Measurements from ENCODE around the gene GP1BA. TPM values are rescaled to one million over a fixed set of nuclear protein-coding genes. Genes with fewer than 3 reads are reported as not detected.
A peak's percentile ranks its signal among the peaks of the same experiment; 100 is the strongest.

The GP1BA gene
- total and polyA plus RNA-seq, 8 donors, result 0.05 TPM; not detected in 7

GRCh38 chr17:4972322-4972721, 40.2 kb downstream of the GP1BA start:
- Histone ChIP-seq H3K4me1 (peaks cover 20 to 48% (median 22%) of the 10 kb centered on the region in 4 donors), H3K36me3 (peaks cover 41 to 85% (median 81%) of the 10 kb centered on the region in 4 donors), H3K27ac (peak overlapping the region in 4 of 5 donors; percentile 8 to 54 (median 22)), H3K9me3 (no peaks in the 10 kb centered on the region), H3K4me3 (no peak overlapping the region), H3K27me3 (no peaks in the 10 kb centered on the region)
- TF ChIP-seq CTCF (IDR thresholded peaks at IDR 0.05), result no peak
- no peak for TF ChIP-seq POLR2AphosphoS5 (IDR thresholded peaks at IDR 0.05)
- TF ChIP-seq EP300 (IDR thresholded peaks at IDR 0.05), result no peak
- no peak for TF ChIP-seq POLR2A (IDR thresholded peaks at IDR 0.05)
- intact Hi-C loops (cut with DNase I; ENCODE audit: low total_unique reads), result loop anchor here (10.0 kb wide), 2 partner anchors 68 to 92 kb away; partner anchors contain the start of gene CHRNE
- 82 to 93% (median 91%) methylated on average over 11 to 12 of the region's 12 CpGs for WGBS, 5 donors
- no peak for DNase-seq

DNA sequence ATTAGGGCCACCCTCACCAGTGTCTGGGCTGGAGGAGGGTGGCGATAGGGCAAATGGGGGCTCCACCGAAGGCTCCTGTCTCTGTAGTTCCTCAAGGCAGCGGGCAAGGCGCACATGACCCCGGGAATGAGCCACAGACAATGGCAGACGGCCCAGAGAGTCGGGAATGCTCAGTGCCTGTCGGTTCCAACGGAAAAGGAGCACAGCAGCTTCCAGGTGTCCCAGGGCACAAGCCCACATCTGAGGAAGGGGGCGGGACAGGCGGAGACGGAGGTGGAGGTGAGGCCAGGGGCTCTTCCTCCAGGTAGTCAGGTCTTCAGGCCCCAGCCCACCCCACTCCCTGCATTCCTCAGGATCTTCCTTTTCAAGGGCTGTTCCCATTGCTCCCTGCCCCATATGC, 40.7 kb downstream of the GP1BA start:
- intact Hi-C loops (cut with DNase I; ENCODE audit: low total_unique reads), result loop anchor here (10.0 kb wide), 2 partner anchors 68 to 92 kb away; partner anchors contain the start of gene CHRNE
- H3K36me3 ChIP-seq, result peaks cover 45 to 89% (median 85%) of the 10 kb centered on the region in 4 donors
- no peaks in the 10 kb centered on the region for H3K9me3 ChIP-seq

DNA sequence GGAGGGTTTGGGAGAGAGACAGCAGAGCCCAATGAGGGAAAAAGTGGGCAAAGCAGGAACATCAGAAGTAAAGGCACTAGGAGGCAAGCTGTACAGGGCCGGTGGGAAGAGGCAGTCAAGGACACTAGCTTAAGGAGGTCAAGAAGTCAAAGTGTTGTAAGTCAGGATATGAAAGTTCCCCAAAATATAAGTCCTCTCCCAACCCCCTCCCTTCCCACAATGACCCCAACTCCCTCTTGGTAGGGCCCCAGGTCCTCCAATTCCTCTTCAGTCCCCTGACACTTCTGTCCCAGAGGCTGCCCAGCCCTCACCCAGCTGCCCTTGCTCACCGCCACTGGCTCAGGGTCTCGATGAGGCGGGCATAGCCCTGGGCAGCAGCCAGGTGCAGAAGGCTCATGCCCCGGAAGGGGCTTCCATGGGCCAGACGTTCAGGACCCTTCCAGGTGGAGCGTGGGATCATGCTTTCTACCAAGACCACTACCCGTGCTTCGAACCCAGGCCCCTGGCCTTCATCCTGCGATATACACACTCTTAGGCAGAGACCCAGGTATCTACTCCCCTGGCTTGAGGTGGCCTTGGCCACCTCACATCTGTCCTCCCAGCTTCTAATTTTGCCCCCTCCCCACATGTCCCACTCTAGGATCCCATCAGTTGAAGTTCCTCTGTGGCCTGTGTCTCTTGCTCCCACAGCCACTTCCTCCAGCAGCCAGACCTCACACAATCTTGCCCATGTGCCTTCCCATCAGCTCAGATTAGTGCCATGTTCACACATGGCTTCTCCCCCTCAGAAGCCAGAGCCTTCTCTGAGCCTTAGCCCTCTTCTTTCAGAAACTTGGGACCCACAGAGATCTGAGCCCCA, 41.4 kb downstream of the GP1BA start:
- intact Hi-C loops (cut with DNase I; ENCODE audit: low total_unique reads), result loop anchor here (10.0 kb wide), 2 partner anchors 69 to 91 kb away; partner anchors contain the start of gene CHRNE
- WGBS, 5 donors, result 87 to 96% (median 93%) methylated on average over 4 to 10 of the region's 10 CpGs
- Histone ChIP-seq H3K27me3 (no peaks in the 10 kb centered on the region), H3K36me3 (peaks cover 53 to 96% (median 93%) of the 10 kb centered on the region in 4 donors), H3K4me1 (peaks cover 13 to 49% (median 16%) of the 10 kb centered on the region in 4 donors), H3K9me3 (no peaks in the 10 kb centered on the region), H3K27ac (peak overlapping the region in 2 of 5 donors; percentile 29 to 54), H3K4me3 (no peak overlapping the region)
- no peak for DNase-seq
- TF ChIP-seq POLR2AphosphoS5 (IDR thresholded peaks at IDR 0.05), result no peak
- no peak for TF ChIP-seq POLR2A (IDR thresholded peaks at IDR 0.05)
- TF ChIP-seq CTCF (IDR thresholded peaks at IDR 0.05), result no peak
- no peak for TF ChIP-seq EP300 (IDR thresholded peaks at IDR 0.05)

More for the DNA sequence above, 40.7 kb downstream of the GP1BA start:
- 81 to 87% (median 82%) methylated on average over 12 of the region's 12 CpGs for WGBS, 5 donors
- no peak for DNase-seq
- Histone ChIP-seq H3K27me3 (no peaks in the 10 kb centered on the region), H3K27ac (peak overlapping the region in 2 of 5 donors; percentile 29 to 54), H3K4me1 (peaks cover 20 to 48% (median 22%) of the 10 kb centered on the region in 4 donors), H3K4me3 (no peak overlapping the region)
- no peak for TF ChIP-seq POLR2A (IDR thresholded peaks at IDR 0.05)
- no peak for TF ChIP-seq EP300 (IDR thresholded peaks at IDR 0.05)
- no peak for TF ChIP-seq CTCF (IDR thresholded peaks at IDR 0.05)
- no peak for TF ChIP-seq POLR2AphosphoS5 (IDR thresholded peaks at IDR 0.05)

GRCh38 chr17:4974115-4974670, 42.1 kb downstream of the GP1BA start:
- intact Hi-C loops (cut with DNase I; ENCODE audit: low total_unique reads), result loop anchor here (10.0 kb wide), 2 partner anchors 69 to 91 kb away; partner anchors contain the start of gene CHRNE

More at GRCh38 chr17:4974115-4974670, 42.1 kb downstream of the GP1BA start:
- Histone ChIP-seq H3K27me3 (no peaks in the 10 kb centered on the region), H3K27ac (peak overlapping the region in 1 of 5 donors; percentile 54), H3K4me1 (peaks cover 5 to 43% (median 9%) of the 10 kb centered on the region in 4 donors), H3K9me3 (no peaks in the 10 kb centered on the region), H3K36me3 (peaks cover 58 to 100% (median 96%) of the 10 kb centered on the region in 4 donors), H3K4me3 (no peak overlapping the region)
- WGBS, 5 donors, result 78 to 89% (median 84%) methylated on average over 9 of the region's 9 CpGs
- TF ChIP-seq CTCF (IDR thresholded peaks at IDR 0.05) (no peak), EP300 (IDR thresholded peaks at IDR 0.05) (no peak), POLR2AphosphoS5 (IDR thresholded peaks at IDR 0.05) (no peak), POLR2A (IDR thresholded peaks at IDR 0.05) (no peak)
- no peak for DNase-seq

All from stomach (tissue), 9 donors.